Heart right ventricle (tissue), 16 donors: ENCODE results near the gene TNFSF12. TPM values are rescaled to one million over a fixed set of nuclear protein-coding genes. Genes with fewer than 3 reads are reported as not detected.

Experiments used
- ATAC-seq, 8 donors: fragments of 200-7000 bp; cut with Tn5 transposase; one replicate each; pipeline ENCODE4 v1.9.1; 2020; ENCODE audit warnings: mild to moderate bottlenecking in 8 of 8, moderate library complexity in 8 of 8, moderate number of reproducible peaks in 1 of 8
- DNase-seq, 2 donors: peaks; one replicate each; pipeline ENCODE4 v3.0.0-alpha.2; 2020
- H3K27ac ChIP-seq, 10 donors: fragments of 200-600 bp; sonication (generic) in 2 of 10; one replicate each; pipeline versions ENCODE4 v1.5.0 to v1.8.0; 2020 to 2022; ENCODE audit warnings: mild to moderate bottlenecking in 3 of 10
- H3K27me3 ChIP-seq, 7 donors: fragments of 200-600 bp; one replicate each; pipeline ENCODE4 v1.8.0; 2021 to 2022; ENCODE audit warnings: mild to moderate bottlenecking in 2 of 7
- H3K36me3 ChIP-seq, 9 donors: fragments of 200-600 bp; sonication (generic) in 1 of 9; one replicate each; pipeline versions ENCODE4 v1.5.0 to v1.8.0; 2020 to 2022; ENCODE audit warnings: mild to moderate bottlenecking in 2 of 9
- H3K4me1 ChIP-seq, 9 donors: fragments of 200-600 bp; sonication (generic) in 1 of 9; one replicate each; pipeline versions ENCODE4 v1.5.0 to v1.8.0; 2020 to 2022; ENCODE audit warnings: mild to moderate bottlenecking in 4 of 9
- H3K4me3 ChIP-seq, 10 donors: fragments of 200-600 bp; sonication (generic) in 2 of 10; one replicate each; pipeline versions ENCODE4 v1.5.0 to v1.8.0; 2020 to 2022; ENCODE audit warnings: mild to moderate bottlenecking in 7 of 10, moderate library complexity in 2 of 10
- H3K9me3 ChIP-seq, 11 donors: fragments of 200-600 bp in 10 of 11; sonication (generic) in 2 of 11; one replicate each; pipeline versions ENCODE4 v1.5.0 to v1.8.0; 2013 to 2022; ENCODE audit warnings: mild to moderate bottlenecking in 2 of 11, control low read depth in 1 of 11, moderate library complexity in 1 of 11
- WGBS, 2 donors: extraction: QIAGEN DNeasy Blood & Tissue Kit; methylation state at CpG; one replicate each; pipeline ENCODE4 v1.1.7; 2013; ENCODE audit warnings: inconsistent platforms in 1 of 2; 5-methylcytosine and 5-hydroxymethylcytosine counted together
- intact Hi-C, 10 donors: fragments of 100-400 bp; cut with DNase I; formaldehyde crosslinking; loops; one replicate each; pipeline versions ENCODE4 v1.11.1 to v1.14.2; 2022
- polyA plus RNA-seq, 2 donors: library from polyadenylated mRNA; stranded (reverse); fragments of 200-250 nt; gene quantifications; one replicate each; pipeline ENCODE4 v1.2.3, GENCODE V29; 2013
- total RNA-seq, 10 donors: library from RNA; stranded (reverse); fragmentation: NEBNext Ultra II Directional in 3 of 10; extraction: Animal tissue kit (Norgen Biotek cat#: 25700) in 3 of 10; gene quantifications; one replicate each; pipeline versions ENCODE4 v1.2.1 to v1.2.4, GENCODE V29; 2021 to 2023
- TF ChIP-seq, protein P1 (sequence below), 9 donors: fragments of 200-600 bp; sonication (generic) in 2 of 9; IDR thresholded peaks; one replicate each; pipeline versions ENCODE4 v1.5.0 to v1.8.0; 2021 to 2022; ENCODE audit warnings: antibody characterized with exemption in 9 of 9, mild to moderate bottlenecking in 5 of 9, moderate library complexity in 1 of 9
- donor health status: Arrhythmogenic right ventricular cardiomyopathy.
- donor health status: ischemic (EF 13 %, LVEDD 7.1; RV severe dilation, severe dysfunction).
- donor health status: healthy with polysubstance abuse.
- donor health status: DM: no; HTN: yes; CAD: no.
- donor health status: DM: no; HTN: no; CAD: no.
- donor health status: ischemic (EF 25% LVEDD 6.9; RV normal size, moderate dysfunction).
- donor health status: ischemic (EF 25% LVEDD 5.7; RV mildly dilated, moderate dysfunction).
- donor health status: healthy.
- donor health status: DM: yes; HTN: yes; CAD: no.
- donor health status: Ischemic cardiomyopathy.
- donor health status: ischemic (EF 35%, LVEDD 5.7; RV mildly dilated, moderate dysfunction).
- donor health status: nonischemic (EF 11% LVEDD 7.7; RV severe dilation, severe dysfunction).
- donor health status: DM: yes; HTN: yes; CAD: no.
- donor health status: PGD.
- donor health status: ischemic (EF 29% LVEDD 5.4; RV normal size, mild dysfunction).
- donor health status: nonischemic (EF 23%, LVEDD 6.1; RV moderate dilation, normal function).

The TNFSF12 gene
- total and polyA plus RNA-seq, 12 donors: 20.6 to 51.0 (median 26.9) TPM

DNA sequence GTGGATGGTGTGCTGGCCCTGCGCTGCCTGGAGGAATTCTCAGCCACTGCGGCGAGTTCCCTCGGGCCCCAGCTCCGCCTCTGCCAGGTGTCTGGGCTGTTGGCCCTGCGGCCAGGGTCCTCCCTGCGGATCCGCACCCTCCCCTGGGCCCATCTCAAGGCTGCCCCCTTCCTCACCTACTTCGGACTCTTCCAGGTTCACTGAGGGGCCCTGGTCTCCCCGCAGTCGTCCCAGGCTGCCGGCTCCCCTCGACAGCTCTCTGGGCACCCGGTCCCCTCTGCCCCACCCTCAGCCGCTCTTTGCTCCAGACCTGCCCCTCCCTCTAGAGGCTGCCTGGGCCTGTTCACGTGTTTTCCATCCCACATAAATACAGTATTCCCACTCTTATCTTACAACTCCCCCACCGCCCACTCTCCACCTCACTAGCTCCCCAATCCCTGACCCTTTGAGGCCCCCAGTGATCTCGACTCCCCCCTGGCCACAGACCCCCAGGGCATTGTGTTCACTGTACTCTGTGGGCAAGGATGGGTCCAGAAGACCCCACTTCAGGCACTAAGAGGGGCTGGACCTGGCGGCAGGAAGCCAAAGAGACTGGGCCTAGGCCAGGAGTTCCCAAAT lies 8.4 kb downstream of the TNFSF12 start:
- WGBS, 2 donors: 61 to 64% methylated on average over 18 to 19 of the region's 19 CpGs
- ATAC-seq: no peak
- TF ChIP-seq, protein P1, sequence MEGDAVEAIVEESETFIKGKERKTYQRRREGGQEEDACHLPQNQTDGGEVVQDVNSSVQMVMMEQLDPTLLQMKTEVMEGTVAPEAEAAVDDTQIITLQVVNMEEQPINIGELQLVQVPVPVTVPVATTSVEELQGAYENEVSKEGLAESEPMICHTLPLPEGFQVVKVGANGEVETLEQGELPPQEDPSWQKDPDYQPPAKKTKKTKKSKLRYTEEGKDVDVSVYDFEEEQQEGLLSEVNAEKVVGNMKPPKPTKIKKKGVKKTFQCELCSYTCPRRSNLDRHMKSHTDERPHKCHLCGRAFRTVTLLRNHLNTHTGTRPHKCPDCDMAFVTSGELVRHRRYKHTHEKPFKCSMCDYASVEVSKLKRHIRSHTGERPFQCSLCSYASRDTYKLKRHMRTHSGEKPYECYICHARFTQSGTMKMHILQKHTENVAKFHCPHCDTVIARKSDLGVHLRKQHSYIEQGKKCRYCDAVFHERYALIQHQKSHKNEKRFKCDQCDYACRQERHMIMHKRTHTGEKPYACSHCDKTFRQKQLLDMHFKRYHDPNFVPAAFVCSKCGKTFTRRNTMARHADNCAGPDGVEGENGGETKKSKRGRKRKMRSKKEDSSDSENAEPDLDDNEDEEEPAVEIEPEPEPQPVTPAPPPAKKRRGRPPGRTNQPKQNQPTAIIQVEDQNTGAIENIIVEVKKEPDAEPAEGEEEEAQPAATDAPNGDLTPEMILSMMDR (IDR thresholded peaks at IDR 0.05): no peak
- peaks cover 35 to 80% (median 46%) of the 10 kb centered on the region in 9 donors for H3K4me1 ChIP-seq
- H3K27me3 ChIP-seq: no peaks in the 10 kb centered on the region
- DNase-seq: no peak
- H3K9me3 ChIP-seq: no peaks in the 10 kb centered on the region
- H3K27ac ChIP-seq: peak overlapping the region; percentile 82 to 99 (median 94)
- peaks cover 0 to 24% (median 0%) of the 10 kb centered on the region in 9 donors for H3K36me3 ChIP-seq
- H3K4me3 ChIP-seq: peak overlapping the region in 5 of 10 donors; percentile 39 to 96 (median 84)
- intact Hi-C loops: loop anchor here in 5 of 10 donors (2.0 to 10.0 kb wide), 5 partner anchors 42 to 122 kb away; partner anchors contain the start of genes FGF11 (in 2 of the 5) and TMEM102 (in 2 of the 5)

DNA sequence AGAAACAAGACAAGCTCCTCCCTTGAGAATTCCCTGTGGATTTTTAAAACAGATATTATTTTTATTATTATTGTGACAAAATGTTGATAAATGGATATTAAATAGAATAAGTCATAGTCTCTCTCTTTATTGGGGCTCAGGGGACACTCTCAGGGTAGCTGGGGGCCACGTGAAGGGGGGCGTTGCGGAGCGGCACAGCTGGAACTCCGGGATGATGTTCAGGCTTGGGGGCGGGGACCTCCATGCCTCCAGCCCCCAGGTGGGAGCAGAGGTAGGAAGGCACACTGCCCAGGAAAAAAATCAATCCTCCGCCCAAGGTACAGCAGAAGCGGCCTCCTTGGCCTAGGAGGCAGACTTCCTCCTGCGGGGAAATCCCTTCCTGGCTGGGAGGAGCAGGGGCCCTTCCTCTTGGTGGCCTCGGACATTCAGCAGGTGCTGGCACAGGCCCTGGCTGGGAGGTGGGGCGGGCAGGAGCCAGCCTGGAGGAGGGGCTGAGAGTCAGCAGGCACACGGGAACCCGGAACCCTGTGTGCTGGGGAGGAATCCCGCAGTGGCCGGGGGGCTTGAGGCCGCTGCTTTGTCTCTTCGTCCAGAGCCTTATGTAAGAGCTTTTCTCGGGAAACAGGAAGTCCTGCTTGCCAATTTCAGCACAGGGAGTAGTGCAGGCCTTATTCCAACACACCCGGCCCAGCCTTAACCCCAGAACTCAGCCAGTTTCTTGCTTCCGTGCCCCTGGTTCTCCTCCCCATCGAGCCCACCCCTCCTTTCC lies 9.1 kb downstream of the TNFSF12 start:
- peak; percentile 55 to 81 (median 69) for ATAC-seq
- no peaks in the 10 kb centered on the region for H3K9me3 ChIP-seq
- H3K27me3 ChIP-seq: no peaks in the 10 kb centered on the region
- intact Hi-C loops: loop anchor here in 6 of 10 donors (2.0 to 10.0 kb wide), 6 partner anchors 43 to 123 kb away; partner anchors contain the start of genes FGF11 (in 2 of the 6), TMEM102 (in 2 of the 6) and POLR2A (in 1 of the 6)
- peak overlapping the region; percentile 82 to 99 (median 94) for H3K27ac ChIP-seq
- 11 to 18% methylated on average over 21 of the region's 21 CpGs for WGBS, 2 donors
- DNase-seq: peak; percentile 87 to 88
- H3K4me1 ChIP-seq: peaks cover 35 to 82% (median 53%) of the 10 kb centered on the region in 9 donors
- TF ChIP-seq, protein P1 (IDR thresholded peaks at IDR 0.05): peak in 1 of 9 donors; percentile 33
- H3K36me3 ChIP-seq: peaks cover 0 to 24% (median 0%) of the 10 kb centered on the region in 9 donors
- peak overlapping the region in 9 of 10 donors; percentile 12 to 97 (median 44) for H3K4me3 ChIP-seq

DNA sequence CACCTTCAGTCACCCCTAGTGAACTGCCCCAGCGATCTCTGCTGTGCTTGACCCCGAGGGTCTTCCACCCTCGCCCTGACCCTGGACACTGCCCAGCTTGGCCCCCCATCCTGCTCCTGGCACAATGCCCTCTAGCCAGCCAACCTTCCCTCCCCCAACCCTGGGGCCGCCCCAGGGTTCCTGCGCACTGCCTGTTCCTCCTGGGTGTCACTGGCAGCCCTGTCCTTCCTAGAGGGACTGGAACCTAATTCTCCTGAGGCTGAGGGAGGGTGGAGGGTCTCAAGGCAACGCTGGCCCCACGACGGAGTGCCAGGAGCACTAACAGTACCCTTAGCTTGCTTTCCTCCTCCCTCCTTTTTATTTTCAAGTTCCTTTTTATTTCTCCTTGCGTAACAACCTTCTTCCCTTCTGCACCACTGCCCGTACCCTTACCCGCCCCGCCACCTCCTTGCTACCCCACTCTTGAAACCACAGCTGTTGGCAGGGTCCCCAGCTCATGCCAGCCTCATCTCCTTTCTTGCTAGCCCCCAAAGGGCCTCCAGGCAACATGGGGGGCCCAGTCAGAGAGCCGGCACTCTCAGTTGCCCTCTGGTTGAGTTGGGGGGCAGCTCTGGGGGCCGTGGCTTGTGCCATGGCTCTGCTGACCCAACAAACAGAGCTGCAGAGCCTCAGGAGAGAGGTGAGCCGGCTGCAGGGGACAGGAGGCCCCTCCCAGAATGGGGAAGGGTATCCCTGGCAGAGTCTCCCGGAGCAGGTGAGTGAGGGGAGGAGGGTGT lies 9.9 kb downstream of the TNFSF12 start, which contains the start of gene TNFSF13:
TNFSF13 (plus strand) TSS at position 207 of the 776 bp plus-strand sequence; CDS start at position 497, 290 bp downstream.
- intact Hi-C loops: loop anchor here in 4 of 10 donors (2.0 to 10.0 kb wide), 5 partner anchors 44 to 124 kb away; partner anchors contain the start of genes FGF11 (in 2 of the 4), TMEM102 (in 2 of the 4) and POLR2A (in 1 of the 4)
- Histone ChIP-seq H3K9me3 (no peaks in the 10 kb centered on the region), H3K27ac (peak within 1 kb of the TSS; percentile 82 to 99 (median 94)), H3K27me3 (no peaks in the 10 kb centered on the region), H3K36me3 (peaks cover 0 to 26% (median 6%) of the 10 kb centered on the region in 9 donors), H3K4me3 (peak within 1 kb of the TSS; percentile 0 to 97 (median 42)), H3K4me1 (peaks cover 41 to 83% (median 61%) of the 10 kb centered on the region in 9 donors)
- ATAC-seq (peak; percentile 7 to 39 (median 24)), DNase-seq (peak in 1 of 2 donors; percentile 68)
- TF ChIP-seq, protein P1 (IDR thresholded peaks at IDR 0.05): no peak
- 46 to 59% methylated on average over 16 of the region's 16 CpGs for WGBS, 2 donors
